Skin epidermis (tissue), 12 donors: ENCODE results near the gene C12orf60.
"Not testable (repeated sequence)": the region's sequence is repeated elsewhere in the genome, so short reads cannot be mapped to it uniquely, and the experiment has no call there.

Source experiments
- H3K27ac ChIP-seq, 21 experiments: fragments of 200-600 bp; sonication (generic) in 11 of 21; one replicate each; pipeline ENCODE4 v1.5.0; 2020; ENCODE audit warnings: mild to moderate bottlenecking in 3 of 21, inconsistent platforms in 2 of 21, moderate library complexity in 2 of 21
- H3K4me3 ChIP-seq, 7 experiments: fragments of 200-600 bp; sonication (generic) in 2 of 7; one replicate each; pipeline ENCODE4 v1.5.0; 2020; ENCODE audit warnings: inconsistent platforms in 2 of 7, mild to moderate bottlenecking in 2 of 7, moderate library complexity in 1 of 7

C12orf60 gene, protein sequence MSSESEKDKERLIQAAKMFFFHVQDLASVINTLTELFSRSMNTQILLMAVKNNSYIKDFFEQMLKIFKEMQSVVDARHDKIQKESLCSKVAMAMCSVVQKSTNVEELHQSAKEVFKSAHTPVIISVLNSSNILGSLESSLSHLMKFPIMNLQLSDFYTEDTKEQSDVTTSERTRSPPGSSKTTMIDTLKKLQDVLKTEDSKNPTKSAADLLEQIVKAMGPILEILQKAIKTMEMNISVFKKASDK

DNA sequence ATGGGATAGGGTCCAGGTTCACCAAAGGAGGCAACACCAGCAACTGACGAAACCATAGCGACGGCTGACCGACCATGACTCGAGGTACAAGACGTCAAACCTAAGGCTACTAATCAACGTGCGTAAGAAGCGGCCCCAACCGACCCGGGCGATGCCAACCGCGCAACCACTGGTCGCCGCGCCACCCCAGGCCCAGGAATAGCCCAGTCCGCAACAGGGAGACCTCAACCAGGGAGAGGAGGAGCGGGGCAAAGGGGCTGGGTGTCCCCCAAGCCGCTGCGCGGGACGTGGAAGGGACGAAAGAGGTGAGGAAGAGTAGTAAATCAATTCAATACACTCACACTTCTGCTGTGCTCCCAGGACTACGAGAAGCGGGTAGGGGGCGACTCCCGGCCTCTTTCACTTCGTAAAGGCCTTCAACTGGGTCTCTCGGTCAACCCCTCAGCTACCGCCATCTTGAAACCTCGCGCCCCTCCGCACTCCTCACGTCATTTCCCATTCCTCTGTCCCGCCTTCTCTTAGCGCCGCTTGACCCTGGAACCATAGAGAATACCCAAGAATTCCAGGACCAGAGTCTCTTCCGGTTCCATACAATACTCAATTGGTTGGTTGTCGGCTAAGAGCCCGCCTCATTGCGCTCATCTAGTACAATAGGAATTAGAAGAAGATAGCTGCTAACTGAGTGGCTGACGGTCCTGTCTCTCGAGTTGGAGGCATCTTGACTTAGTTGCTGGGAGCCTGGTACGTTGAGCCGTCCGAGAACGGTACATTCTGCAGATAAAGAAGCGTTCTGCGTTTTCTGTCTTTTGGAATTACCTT is at the start of gene C12orf60, which contains the start of gene WBP11:
Gene C12orf60 (plus strand): TSS at position 660 of the 819 bp plus-strand sequence. CDS start 19,266 bp downstream, outside the sequence.
Gene WBP11 (minus strand): TSS at position 468 of the 819 bp plus-strand sequence. CDS start 2,095 bp downstream, outside the sequence.
- peak within 1 kb of the TSS; percentile 43 to 98 (median 91) for H3K27ac ChIP-seq

DNA sequence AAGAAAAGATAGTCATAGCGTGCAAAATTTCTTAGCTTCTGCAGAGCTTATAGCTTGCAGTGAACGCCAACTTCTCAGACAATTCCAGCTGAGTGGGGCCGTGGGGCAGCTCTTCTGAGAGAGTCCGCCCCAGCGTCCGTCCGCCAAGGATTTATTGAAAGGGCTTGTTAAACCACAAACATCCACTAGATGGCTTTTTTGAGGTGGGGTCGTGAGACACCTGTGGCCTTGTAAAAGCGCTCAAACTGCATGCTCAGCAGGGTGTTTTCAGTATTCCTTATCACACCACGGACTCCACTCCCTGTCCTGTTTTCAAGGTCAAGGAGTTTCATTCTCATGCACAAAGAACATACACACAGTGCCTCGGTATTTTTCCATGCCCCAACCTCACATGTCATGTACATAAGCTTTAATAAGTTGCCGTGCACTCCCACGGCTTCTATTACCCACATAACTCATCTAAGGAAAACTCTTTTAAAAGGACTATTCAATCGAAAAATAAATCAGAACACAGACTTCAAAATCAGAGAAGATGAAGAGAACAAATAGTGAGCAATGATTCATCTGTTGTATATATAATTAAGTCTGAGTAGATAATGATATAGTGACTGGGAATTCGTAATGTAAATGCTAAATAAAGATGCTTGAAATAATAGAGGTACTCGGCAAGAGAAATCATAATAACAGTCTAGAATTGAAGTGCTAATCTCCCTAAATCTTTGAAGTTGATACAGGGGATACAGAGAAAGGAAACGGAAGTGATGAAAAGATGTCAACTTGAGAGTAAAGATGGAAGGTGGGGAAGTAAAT is 46.9 kb upstream of the C12orf60 start:
- Histone ChIP-seq H3K27ac (no peak overlapping the region), H3K4me3 (no peak overlapping the region)

More for the DNA sequence above, at the start of gene C12orf60, which contains the start of gene WBP11:
- peak within 1 kb of the TSS; percentile 65 to 97 (median 93) for H3K4me3 ChIP-seq

DNA sequence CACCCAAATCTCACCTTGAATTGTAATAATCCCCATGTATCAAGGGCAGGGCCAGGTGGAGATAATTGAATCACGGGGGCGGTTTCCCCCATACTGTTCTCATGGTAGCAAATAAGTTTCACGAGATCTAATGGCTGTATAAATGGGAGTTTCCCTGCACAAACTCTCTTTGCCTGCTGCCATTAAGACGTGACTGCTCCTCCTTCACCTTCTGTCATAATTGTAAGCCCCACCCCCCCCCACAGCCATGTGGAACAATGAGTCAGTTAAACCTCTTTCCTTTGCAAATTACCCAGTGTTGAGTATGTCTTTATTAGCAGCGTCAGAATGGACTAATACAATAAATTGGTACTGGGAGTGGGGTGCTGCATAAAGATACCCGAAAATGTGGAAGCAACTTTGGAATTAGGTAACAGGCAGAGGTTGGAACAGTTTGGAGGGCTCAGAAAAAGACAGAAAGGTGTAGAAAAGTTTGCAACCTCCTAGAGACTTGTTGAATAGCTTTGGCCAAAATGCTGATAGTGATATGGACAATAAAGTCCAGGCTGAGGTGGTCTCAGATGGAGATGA is 43.7 kb upstream of the C12orf60 start:
- H3K4me3 ChIP-seq, H3K27ac ChIP-seq: not testable (repeated sequence)

DNA sequence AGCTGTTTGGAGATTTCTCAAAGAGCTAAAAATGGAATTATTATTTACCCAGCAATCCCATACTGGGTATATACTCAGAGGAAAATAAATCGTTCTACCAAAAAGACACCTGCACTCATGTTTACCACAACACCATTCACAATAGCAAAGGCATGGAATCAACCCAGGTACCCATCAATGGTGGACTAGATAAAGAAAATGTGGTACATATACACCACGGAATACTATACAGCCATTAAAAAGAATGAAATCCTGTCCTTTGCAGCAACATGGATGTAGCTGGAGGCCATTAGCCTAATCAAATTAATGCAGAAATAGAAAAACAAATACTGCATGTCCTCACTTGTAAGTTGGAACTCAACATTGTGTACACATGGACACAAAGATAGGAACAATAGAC is 38.1 kb upstream of the C12orf60 start:
- Histone ChIP-seq H3K27ac (no peak overlapping the region), H3K4me3 (no peak overlapping the region)

DNA sequence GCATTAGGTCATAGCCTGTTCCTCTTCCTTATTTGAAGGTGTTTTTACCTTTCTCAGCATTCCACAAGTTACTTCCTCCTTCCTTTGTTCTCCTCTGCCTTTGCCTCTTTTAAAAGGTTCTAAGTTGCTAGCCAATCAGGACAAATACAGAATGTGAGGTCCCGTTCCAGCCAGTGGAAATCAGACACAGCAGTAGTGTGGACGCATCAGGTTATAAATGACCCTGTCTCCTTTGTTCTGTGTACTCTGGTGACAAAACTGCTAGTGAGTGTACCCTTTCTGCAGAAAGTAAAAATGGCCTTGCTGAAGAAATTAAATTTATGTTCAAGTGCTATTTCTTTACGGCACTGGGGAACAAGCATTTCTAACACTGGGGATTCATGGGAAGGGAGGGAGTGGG is 37.5 kb upstream of the C12orf60 start:
- H3K4me3 ChIP-seq, H3K27ac ChIP-seq: not testable (repeated sequence)

DNA sequence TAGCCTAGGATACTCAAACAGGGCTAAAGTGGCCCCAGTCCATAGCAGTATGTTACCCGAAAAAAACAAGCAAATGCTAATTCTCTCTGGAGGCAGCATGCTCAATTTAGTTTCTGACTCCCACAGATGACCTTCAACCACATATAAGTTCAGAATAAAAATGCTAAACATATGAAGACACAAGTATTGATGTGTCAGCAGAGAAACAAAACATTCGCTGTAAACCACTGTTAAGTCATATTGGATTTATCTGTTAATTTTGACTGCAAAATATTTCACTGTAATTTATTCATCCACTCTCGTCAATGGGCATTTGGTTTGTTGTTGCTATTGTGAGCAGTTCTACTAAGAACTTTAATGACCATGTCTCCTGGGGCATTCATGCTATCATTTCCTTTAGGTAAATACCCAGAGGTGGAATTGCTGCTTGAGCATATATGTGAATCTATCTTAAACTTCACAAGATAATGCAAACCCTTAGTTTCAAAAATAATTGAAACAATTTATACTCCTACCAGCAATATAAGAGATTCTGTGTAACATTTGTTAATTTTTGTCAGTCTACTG is 36.7 kb upstream of the C12orf60 start:
- H3K4me3 ChIP-seq, result no peak overlapping the region
- no peak overlapping the region for H3K27ac ChIP-seq

DNA sequence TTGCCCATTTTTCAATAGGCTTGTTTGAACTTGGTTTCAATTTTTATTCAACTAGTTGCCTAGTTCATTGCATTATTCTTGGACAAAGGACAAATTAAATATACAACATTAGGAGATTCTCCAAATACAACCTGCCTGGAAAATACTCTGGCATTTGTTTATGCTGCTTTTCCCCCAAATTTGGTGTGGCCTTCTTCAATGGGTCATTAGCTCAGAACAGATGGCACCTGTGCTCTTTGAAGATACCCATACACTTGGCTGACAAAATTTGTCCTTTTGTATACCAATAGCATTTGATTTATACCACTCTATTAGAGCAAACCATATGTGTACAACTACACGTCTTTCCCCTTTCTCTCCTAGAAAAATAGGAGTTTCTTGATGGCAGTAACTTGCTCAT is 35.9 kb upstream of the C12orf60 start:
- peak overlapping the region in 1 of 21 experiments; percentile 49 for H3K27ac ChIP-seq
- H3K4me3 ChIP-seq, result peak overlapping the region in 1 of 7 experiments; percentile 75

DNA sequence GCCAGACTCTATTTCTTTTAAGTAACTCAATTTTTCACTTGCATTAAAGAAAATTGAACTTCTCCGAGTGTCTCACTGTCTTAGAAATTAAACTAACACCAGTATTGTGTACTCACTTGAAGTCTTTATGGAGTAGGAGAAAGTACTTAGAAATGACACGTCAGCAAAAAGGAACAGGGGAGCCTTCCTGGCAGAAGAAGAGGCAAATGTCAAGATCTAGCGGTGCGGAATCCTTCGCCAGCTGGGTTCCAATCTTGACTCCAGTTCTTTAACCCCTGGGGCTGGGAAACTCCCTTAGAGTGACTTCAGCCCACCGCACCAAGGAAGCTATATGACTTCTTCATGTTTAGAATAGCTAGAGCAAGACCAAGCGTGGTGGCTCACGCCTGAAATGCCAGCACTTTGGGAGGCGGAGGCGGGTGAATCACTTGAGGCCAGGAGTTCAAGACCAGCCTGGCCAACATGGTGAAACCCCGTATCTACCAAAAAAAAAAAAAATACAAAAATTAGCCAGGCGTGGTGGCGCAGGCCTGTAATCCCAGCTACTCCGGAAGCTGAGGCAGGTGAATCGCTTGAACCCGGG is 34.6 kb upstream of the C12orf60 start:
- Histone ChIP-seq H3K4me3 (peak overlapping the region; percentile 64 to 84 (median 75)), H3K27ac (peak overlapping the region in 20 of 21 experiments; percentile 41 to 96 (median 94))

DNA sequence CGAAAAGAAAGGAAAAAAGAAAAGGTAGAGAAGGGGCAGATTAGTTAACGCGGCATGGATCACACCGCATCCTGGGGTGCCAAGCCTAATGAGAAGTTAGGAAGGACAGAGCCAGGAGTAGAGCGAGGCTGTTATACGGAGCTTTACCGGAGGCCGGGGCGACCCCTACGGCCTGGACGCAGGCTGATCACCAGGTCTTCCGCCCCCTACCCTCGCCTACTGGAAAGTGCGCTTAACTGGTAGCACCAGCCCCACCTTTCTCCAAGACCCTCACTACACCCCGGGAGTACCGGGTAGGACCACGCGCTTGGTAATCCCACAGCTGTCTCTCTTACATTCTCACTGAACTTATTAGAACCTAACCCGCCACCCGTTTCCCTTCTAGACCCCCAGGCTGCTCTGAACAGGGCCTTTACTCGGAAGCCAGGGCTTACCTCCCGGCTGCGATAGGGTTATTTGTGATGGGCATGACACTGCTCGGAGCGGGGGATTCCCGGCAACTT is 34.0 kb upstream of the C12orf60 start:
- H3K27ac ChIP-seq, result peak overlapping the region in 20 of 21 experiments; percentile 41 to 96 (median 94)
- peak overlapping the region; percentile 64 to 84 (median 75) for H3K4me3 ChIP-seq

DNA sequence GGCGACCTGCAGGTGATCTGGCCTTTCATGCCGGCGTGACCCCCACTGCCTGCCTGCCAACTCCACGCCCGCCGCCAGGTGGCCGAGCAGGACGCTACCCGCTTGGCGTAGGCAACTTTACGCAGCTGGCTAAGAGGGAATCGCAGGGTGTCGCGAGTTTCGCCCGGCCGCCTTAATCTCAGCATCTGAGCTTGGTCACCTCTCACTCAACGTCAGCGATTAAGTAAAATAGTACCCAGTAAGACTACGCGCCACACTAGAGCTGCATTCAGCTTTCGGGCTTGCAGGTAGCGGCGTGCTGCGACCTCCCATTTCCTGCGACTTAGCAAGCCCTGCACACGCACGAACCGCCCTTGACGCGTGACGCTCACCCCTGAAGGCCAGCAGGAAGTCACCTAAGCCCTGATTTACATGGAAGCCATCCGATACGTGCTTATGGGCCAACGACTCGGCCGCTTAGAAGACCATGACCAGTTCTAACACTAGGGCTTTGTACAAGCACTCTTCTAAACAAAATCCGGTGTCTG is 33.4 kb upstream of the C12orf60 start:
- H3K27ac ChIP-seq, result peak overlapping the region; percentile 70 to 96 (median 93)
- H3K4me3 ChIP-seq, result peak overlapping the region; percentile 64 to 84 (median 75)

DNA sequence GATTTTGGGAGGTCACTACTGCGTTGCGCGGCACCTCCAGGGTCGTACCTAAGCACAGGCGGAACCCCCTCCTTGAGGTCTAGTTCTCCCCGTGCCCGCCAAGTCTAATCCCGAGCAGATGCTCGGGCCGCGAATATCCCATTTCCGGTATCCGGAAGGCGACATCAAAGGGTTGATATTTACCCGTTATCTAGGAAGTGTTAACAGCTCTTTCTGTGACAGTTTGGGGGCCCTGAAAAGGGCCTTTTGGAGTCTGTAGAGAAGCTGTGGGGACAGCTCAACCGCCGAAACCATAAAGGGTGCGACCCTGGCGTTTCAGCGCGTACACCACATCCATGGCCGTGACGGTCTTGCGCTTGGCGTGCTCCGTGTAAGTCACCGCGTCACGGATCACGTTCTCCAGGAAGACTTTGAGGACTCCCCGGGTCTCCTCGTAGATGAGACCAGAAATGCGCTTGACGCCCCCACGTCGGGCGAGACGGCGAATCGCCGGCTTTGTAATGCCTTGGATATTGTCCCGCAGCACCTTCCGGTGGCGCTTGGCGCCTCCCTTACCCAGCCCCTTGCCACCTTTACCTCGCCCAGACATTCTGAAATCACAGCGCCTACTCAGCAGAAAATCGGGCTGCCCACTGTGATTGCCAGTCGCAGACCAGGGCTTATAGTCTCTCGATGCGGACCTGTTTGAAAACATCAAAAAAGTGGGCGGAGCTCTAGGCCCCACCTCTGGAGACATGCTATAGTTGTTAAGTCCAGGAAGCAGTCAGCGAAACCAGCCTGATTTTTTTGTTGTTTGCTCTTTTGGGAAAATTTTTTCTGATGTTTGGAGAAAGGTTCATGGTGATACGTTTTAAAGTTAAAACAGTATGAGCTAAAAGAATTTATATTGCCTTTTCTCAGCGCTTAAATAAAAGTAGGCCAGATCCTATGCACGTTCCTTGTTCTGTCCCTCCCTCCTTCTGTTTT is 32.7 kb upstream of the C12orf60 start:
- peak overlapping the region; percentile 70 to 96 (median 93) for H3K27ac ChIP-seq
- peak overlapping the region; percentile 64 to 84 (median 75) for H3K4me3 ChIP-seq

DNA sequence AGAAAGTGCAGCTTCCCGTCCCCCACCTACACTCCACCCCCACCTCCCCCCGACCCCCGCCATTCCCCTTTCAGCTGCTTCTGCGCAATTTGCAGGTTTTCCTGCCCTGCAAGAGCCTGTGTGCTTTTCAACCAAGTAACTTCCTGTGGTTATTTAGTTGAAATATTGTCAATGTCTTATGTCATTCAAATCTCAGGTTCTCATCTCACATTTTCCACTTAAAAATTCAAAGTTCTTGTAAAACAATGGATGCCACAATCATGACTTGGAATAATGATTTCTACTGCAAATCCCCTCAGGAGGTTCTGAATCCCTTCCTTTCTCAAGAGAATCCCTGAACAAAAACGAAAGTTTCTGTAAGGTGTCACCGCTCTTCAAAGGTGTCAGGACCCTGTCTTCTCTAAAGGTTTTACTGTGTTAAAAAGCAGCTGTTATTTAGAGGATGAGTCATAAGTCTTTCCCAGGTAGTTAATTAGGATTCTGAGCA is 31.8 kb upstream of the C12orf60 start:
- H3K4me3 ChIP-seq, result peak overlapping the region in 6 of 7 experiments; percentile 64 to 84 (median 74)

DNA sequence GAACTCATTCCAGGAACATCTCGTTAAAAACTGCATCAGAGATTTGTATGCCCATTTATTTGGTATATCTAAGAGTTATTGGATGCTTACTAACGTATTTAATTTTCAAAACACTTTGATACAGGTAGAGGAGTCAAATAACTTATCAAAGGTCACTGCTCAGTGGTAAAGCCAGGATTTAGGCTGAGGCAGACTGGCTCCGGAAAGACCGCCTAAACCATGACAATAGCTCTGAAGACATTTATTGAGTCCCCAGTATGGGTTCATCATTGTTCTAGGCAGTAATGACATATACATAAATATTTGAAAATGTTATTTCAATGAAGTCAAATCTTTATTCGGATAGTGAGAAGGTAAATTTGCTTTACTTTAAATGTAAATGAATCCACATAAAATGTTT is 30.5 kb upstream of the C12orf60 start:
- H3K4me3 ChIP-seq, result no peak overlapping the region
- peak overlapping the region in 2 of 21 experiments; percentile 95 to 96 for H3K27ac ChIP-seq

More for the DNA sequence above, 31.8 kb upstream of the C12orf60 start:
- peak overlapping the region in 20 of 21 experiments; percentile 84 to 96 (median 94) for H3K27ac ChIP-seq

DNA sequence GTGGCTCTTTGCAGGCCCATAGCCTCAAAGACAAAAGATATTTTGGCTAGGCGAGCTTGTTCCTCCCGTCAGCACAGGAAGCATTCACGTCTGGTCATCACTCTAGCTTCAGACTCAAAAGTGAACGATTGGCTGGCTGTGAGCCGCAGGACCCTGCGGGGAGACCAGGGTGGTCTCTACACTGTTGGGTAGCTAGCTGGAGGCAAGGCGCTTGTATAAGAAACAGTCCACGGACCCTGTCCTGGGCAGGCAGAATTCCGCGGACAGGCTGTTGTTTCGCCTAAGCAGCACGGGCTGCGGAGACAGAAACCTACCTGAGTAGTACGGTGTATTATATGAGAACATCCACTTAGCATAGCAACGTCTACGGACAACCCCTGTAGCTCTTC is 29.8 kb upstream of the C12orf60 start:
- Histone ChIP-seq H3K27ac (peak overlapping the region in 18 of 21 experiments; percentile 61 to 96 (median 92)), H3K4me3 (peak overlapping the region; percentile 58 to 83 (median 78))

DNA sequence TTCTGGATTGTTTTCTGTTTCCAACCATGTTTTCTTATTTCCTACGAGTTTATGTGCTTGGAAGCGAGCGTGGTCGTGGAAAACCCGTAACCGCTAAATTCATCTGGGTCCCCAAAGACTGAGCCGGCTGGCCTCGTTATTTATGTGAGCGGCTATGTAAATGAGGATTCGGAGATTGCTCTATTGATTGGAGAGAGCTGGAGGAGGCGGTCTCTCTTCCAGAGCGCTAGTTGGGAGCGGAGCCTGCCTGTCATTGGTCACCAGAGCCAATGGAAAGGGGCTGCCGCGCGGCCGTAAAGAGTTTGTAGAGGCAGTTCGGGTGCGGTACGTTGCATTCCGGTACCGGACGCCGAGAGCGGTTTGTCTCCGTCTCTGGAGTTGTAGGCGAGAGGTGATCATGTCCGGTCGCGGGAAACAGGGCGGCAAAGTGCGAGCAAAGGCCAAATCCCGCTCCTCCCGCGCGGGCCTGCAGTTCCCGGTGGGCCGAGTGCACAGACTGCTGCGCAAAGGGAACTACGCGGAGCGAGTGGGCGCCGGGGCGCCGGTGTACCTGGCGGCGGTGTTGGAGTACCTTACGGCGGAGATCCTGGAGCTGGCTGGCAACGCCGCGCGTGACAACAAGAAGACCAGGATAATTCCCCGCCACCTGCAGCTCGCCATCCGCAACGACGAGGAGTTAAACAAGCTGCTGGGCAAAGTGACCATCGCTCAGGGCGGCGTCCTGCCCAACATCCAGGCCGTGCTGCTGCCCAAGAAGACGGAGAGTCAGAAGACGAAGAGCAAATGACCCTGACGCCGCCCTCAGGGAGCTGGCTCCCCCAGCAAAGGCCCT is 29.2 kb upstream of the C12orf60 start:
- H3K27ac ChIP-seq, result peak overlapping the region; percentile 74 to 96 (median 92)
- peak overlapping the region; percentile 58 to 83 (median 78) for H3K4me3 ChIP-seq
